GM18517 (cell line): ENCODE results near the gene CPB1.

Source experiments
- ATAC-seq: cut with Tn5 transposase; IDR thresholded peaks from one replicate; pipeline ENCODE4 v1.9.1; 2021; ENCODE audit warnings: mild to moderate bottlenecking, moderate library complexity; ENCODE audit not compliant: unreplicated experiment

The CPB1 gene

DNA sequence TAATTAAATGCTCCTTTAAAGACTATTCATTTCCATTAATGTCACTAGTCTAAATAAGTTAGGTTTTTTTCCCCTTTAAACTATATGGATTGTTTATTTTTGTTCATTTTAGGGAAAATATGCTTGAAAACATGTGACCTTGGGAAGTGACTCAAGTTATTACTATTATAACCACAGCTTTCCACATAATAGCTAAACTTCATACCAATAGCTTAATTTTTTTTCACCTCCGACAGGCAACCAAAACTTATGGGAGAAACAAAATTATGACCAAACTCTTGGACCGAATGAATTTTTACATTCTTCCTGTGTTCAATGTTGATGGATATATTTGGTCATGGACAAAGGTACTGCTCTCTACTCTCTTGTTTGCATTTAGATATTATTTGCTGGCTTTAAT, 53.7 kb downstream of the CPB1 start:
- ATAC-seq = no peak

DNA sequence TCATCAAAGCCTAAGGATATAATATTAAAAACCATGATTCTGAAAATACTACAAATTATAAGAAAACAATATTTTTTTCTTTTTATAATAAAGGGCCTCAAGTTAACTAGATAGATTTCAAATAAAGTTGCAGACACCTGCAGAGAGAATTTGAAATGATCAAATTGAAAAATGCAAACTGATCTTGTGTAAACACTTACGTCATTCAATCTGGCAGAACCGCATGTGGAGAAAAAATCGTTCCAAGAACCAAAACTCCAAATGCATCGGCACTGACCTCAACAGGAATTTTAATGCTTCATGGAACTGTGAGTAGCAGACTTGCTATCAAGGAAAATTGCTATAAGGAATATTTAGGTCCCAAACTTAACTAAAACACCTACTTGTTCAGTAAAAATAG, 54.7 kb downstream of the CPB1 start:
- no peak for ATAC-seq

DNA sequence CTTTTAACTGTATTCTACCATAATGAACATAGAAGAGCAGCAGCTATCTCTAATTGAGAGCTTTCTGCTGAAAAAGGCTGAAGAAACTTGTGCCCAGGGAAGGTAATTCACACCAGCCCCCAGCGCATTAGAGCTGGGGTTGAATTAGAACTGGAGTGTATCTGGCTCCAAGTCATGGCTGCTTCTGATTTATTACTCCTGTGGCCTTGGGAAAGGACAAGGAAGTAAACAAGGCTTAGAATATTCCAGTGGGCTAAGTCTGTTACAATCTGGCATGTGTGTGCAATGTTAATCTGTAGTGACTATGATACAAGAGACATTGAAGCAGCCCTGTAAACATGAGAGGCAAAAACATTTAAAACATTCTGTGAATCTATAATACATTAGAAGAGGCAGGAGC, 55.6 kb downstream of the CPB1 start:
- no peak for ATAC-seq

DNA sequence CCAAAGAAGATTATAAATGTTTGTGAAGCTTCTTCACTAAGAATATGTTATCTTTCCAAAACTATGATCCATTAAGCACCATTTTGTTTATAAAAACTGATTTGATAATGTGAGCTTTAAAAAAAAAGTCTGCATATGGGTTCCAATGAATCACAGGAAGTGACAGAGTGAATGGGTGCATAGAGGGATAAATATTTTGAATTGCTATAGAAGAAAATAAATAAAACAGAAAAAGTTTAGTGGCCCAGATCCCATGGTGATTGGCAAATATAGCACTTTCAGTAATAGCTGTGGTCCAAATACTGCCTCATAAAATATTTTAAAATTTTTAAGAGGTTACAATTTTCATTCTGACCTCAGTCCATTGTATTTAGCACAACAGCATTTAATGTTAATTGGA, 56.6 kb downstream of the CPB1 start:
- ATAC-seq = no peak

DNA sequence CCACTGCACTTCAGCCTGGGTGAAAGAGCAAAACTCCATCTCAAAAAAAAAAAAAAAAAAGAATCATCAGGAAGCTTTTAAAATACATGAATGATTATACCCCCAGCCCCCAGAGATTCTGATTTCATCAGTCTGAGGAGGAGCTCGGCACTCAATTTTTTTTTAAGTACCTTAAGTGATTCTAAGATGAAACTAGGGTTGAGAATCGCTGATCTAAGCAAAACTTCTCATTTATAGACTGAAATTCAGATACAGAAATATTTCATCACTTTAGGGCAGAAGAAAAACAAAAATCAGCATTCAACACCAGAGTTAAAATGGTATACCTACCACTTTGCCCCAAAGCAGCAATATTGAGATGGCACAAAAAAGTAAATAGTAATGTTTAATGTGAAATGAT, 62.2 kb downstream of the CPB1 start:
- no peak for ATAC-seq

DNA sequence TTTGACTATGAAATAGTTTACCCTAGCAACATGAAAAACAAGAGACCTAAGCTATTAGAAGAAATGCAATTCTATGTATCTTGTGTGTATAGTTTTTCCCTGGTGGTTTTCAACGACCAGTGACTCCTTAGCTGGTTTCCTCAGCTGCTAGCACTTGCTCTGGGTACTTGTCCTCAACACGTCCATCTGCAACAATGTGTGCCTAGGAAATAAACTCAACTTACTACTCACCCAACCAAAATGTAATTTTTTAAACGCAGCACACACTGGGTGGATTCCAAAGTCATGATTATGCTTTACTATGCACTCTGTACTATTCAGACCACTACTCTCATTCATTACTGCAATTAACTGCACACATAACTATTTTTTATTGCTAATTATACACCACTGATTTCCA, 68.5 kb downstream of the CPB1 start:
- no peak for ATAC-seq

DNA sequence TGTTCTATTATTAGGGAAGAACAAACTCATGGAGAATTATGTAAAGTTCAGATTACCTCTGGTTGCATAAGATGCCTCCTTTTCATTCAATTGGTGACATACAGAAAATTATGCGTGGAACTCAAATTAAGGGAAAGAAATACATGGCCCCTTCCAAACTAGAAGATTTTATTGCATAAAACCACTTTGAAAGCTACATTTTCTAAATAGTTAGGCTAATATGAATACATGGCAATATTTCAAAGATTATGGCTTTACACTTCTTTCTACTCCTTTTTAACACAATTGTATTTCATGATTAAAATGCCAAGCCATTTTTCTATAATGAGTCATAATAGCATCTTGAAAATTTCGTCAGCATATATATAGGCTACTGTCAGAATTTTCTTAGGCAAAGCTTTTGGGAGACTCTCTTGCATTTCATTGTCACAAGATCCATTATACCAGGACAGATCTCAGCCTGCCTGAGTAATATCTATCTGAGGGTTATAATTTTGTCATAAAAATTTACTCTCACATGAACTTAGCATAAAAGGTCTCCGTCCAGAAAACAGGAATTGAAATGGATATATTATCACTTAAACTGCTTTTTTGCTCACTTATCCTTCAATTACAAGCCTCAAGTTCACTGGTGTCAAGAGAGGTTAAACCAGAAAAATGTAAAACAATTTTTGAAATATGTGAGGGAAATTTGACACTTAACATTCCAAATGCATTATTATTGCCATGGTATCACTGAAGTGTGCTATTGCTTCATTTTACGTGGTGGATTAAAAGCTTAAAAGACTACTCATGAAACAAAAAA, 74.6 kb downstream of the CPB1 start:
- no peak for ATAC-seq

DNA sequence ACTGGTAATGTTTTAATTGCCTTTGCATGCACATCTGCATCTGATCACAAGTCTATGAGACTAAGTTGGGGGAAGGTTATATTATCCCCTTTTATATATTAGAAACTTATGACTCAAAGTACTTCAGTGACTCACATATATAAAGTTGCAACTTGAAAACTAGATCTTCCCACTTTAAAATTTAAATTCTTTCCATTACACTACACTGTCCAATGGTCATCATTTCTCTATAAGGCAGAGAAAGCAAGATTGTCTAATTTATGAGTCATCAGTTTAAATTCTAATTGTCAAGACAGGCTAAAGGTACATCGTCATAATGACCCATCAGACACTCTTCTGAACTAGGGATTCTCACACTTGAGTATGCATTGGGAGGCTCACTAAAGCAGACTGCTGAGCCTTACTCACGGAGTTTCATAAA, 75.4 kb downstream of the CPB1 start:
- ATAC-seq = no peak

DNA sequence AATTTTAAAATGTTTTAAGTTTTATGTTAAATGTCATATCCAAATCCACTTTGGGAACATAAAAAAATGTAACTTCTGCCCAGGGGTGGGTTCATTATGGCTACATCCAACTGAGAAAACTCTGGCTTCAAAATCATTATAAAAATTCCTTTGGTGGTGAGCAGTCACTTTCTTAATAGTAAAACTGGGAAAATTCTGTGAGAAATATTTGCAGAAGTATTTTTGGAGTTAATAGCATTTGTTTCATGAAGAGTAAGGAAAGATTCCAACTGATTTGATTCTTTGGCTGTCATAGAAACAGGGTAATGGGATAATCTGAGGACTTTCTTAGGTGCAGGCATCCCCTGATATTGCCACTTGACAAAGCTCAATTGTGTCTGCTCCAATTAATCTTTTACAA, 76.3 kb downstream of the CPB1 start:
- ATAC-seq = no peak

DNA sequence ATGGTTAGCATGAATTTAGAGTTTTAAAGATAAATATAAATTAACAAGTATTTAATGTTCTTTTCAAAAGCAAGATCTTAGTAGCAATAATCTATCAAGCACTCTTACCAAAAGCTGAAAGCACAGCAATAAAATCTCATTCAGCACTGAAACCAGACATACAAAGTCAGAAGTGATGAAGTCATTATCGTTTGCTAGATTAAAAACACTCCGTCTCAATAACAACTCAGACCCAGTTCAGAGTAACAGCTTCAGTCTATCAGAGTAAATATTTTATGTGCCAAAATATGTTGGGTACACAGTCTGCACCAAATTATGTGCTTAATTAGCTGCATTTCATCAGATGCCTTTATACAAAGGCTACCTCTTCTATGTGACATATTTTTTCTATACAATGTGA, 79.1 kb downstream of the CPB1 start:
- ATAC-seq = no peak
